ENCODE results near the gene RAI14.
"Not testable (repeated sequence)": the region's sequence is repeated elsewhere in the genome, so short reads cannot be mapped to it uniquely, and the experiment has no call there.

The RAI14 gene

GRCh38 chr5:34822956-34823715, 167.0 kb downstream of the RAI14 start:
- DNase-seq (ENCODE audit: low spot score), result no peak

- no peak for DNase-seq (ENCODE audit: low spot score)
Observed at GRCh38 chr5:34826347-34826746, 170.2 kb downstream of the RAI14 start.

- no peak for DNase-seq (ENCODE audit: low spot score)
Observed at GRCh38 chr5:34827588-34828506, 171.7 kb downstream of the RAI14 start.

GRCh38 chr5:34830827-34831226, 174.7 kb downstream of the RAI14 start:
- not testable (repeated sequence) for DNase-seq (ENCODE audit: low spot score)

GRCh38 chr5:34831303-34831702, 175.2 kb downstream of the RAI14 start:
- no peak for DNase-seq (ENCODE audit: low spot score)

GRCh38 chr5:34832568-34832967, 176.4 kb downstream of the RAI14 start:
- DNase-seq (ENCODE audit: low spot score), result no peak

GRCh38 chr5:34833090-34833489, 177.0 kb downstream of the RAI14 start:
- no peak for DNase-seq (ENCODE audit: low spot score)

GRCh38 chr5:34833976-34834793, 178.1 kb downstream of the RAI14 start:
- DNase-seq (ENCODE audit: low spot score), result no peak

GRCh38 chr5:34834794-34835089, 178.6 kb downstream of the RAI14 start:
- DNase-seq (ENCODE audit: low spot score), result no peak

- no peak for DNase-seq (ENCODE audit: low spot score)
Observed at GRCh38 chr5:34835664-34836063, 179.5 kb downstream of the RAI14 start.

- peak; percentile 57 for DNase-seq (ENCODE audit: low spot score)
Observed at GRCh38 chr5:34838785-34839714, 182.9 kb downstream of the RAI14 start, which contains the start of gene TTC23L. Gene TTC23L (plus strand): TSS chr5:34839164. CDS start chr5:34840672, 1,508 bp downstream.

GRCh38 chr5:34841816-34842215, 185.7 kb downstream of the RAI14 start:
- DNase-seq (ENCODE audit: low spot score), result no peak

GRCh38 chr5:34842554-34842953, 186.4 kb downstream of the RAI14 start:
- no peak for DNase-seq (ENCODE audit: low spot score)

GRCh38 chr5:34843497-34843896, 187.4 kb downstream of the RAI14 start:
- DNase-seq (ENCODE audit: low spot score), result no peak

GRCh38 chr5:34844106-34844505, 188.0 kb downstream of the RAI14 start:
- DNase-seq (ENCODE audit: low spot score), result peak; percentile 4

GRCh38 chr5:34844999-34845398, 188.9 kb downstream of the RAI14 start:
- DNase-seq (ENCODE audit: low spot score), result no peak

- DNase-seq (ENCODE audit: low spot score), result no peak
Observed at GRCh38 chr5:34847056-34847455, 190.9 kb downstream of the RAI14 start.

- no peak for DNase-seq (ENCODE audit: low spot score)
Observed at GRCh38 chr5:34847552-34847951, 191.4 kb downstream of the RAI14 start.

- DNase-seq (ENCODE audit: low spot score), result no peak
Observed at GRCh38 chr5:34848230-34848629, 192.1 kb downstream of the RAI14 start.

GRCh38 chr5:34849253-34849652, 193.1 kb downstream of the RAI14 start:
- DNase-seq (ENCODE audit: low spot score), result no peak

- DNase-seq (ENCODE audit: low spot score), result no peak
Observed at GRCh38 chr5:34854459-34855174, 198.5 kb downstream of the RAI14 start.

Data from hematopoietic multipotent progenitor cell treated with erythropoietin and hydrocortisone succinate and interleukin-3 and kit ligand, for 15 days (in vitro differentiated cells).